Fibroblast of the aortic adventitia (primary cell): ENCODE measurements around the gene PDE3B. TPM values are rescaled to one million over a fixed set of nuclear protein-coding genes. Genes with fewer than 3 reads are reported as not detected.
"Not testable (repeated sequence)": the region's sequence is repeated elsewhere in the genome, so short reads cannot be mapped to it uniquely, and the experiment has no call there.

ENCODE experiments used
- DNase-seq: peaks from one replicate; pipeline ENCODE4 v3.0.0-alpha.2; 2010; ENCODE audit warnings: low read depth
- H3K4me3 ChIP-seq: 2 replicates; pipeline ENCODE4 v1.5.1; 2011; ENCODE audit warnings: low read depth, mild to moderate bottlenecking, control low read depth, low read length, moderate library complexity
- CTCF ChIP-seq: IDR thresholded peaks from 2 replicates; pipeline ENCODE4 v1.5.1; 2011; ENCODE audit warnings: mild to moderate bottlenecking, low read length, control low read depth, inconsistent platforms; ENCODE audit not compliant: insufficient read depth
- total RNA-seq: library from RNA; depleted of rRNA; stranded (reverse); fragments of >200 nt; gene quantifications from 2 replicates; pipeline ENCODE4 v1.2.3, GENCODE V29; 2012; ENCODE audit warnings: low replicate concordance

The PDE3B gene
- total RNA-seq, 1 donor: 2.8 TPM

- no peak for TF ChIP-seq CTCF
- no peak for DNase-seq
- no peak overlapping the region for H3K4me3 ChIP-seq
Observed at GRCh38 chr11:14626650-14627049, 17.0 kb upstream of the PDE3B start.

DNA sequence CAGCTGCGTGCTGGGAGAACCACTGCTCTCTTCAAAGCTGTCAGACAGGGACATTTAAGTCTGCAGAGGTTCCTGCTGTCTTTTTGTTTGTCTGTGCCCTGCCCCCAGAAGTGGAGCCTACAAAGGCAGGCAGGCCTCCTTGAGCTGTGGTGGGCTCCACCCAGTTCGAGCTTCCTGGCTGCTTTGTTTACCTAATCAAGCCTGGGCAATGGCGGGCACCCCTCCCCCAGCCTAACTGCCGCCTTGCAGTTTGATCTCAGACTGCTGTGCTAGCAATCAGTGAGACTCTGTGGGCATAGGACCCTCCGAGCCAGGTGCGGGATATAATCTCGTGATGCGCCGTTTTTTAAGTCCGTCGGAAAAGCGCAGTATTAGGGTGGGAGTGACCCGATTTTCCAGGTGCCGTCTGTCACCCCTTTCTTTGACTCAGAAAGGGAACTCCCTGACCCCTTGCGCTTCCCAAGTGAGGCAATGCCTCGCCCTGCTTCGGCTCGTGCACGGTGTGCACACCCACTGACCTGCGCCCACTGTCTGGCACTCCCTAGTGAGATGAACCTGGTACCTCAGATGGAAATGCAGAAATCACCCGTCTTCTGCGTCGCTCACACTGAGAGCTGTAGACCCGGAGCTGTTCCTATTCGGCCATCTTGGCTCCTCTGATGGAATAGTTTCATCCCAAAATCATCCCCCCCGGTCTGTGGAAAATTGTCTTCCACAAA lies 9.9 kb upstream of the PDE3B start:
- DNase-seq, H3K4me3 ChIP-seq: not testable (repeated sequence)

DNA sequence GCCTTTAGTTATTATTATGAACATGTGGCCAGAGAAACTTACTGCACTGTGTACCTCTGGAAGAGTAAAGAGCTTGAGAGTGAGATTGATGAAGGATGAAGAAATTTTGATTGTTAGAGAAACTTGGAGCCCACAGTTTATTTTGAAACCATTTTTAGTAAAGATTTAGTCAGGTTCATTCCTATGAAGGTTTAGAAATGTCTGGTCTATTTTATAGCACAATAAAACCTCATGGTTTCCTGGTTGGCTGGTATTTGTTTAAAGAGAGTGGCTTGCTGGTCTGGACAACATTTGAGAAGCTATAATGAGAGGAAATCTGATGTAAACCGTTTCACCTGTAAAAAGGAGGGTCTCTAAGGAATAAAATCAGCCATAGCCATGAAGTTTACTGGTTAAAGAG lies 8.8 kb upstream of the PDE3B start:
- TF ChIP-seq CTCF: no peak
- no peak overlapping the region for H3K4me3 ChIP-seq
- DNase-seq: no peak

- no peak for DNase-seq
- H3K4me3 ChIP-seq: no peak overlapping the region
- TF ChIP-seq CTCF: no peak
Observed at GRCh38 chr11:14635546-14635945, 8.1 kb upstream of the PDE3B start.

GRCh38 chr11:14636119-14636518 lies 7.5 kb upstream of the PDE3B start:
- TF ChIP-seq CTCF: no peak
- DNase-seq: no peak
- H3K4me3 ChIP-seq: no peak overlapping the region

DNA sequence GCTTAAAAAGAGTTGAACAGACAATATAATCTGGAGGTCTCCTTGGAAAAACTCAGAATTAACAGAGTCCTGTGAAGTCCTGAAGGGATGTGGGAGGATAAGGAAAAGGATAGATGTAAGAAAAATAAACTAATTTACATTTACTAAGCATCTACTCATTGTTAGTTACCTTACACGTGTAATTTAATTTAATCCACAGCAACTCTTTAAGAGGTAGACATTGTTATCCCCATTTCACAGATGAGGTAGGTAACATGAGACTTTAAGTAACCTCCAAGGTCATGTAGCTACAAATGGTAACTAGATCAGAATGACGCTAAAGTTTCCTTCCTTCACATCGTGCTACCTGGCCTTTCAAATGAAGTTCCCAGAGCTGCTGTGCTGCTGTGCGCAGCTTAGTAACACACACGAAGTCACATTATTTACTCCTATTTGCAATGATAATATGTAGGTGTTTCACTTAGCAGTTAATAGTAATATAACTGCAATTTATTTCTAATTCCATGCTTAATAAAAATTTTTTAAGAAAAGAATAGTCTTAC lies 5.7 kb upstream of the PDE3B start:
- no peak overlapping the region for H3K4me3 ChIP-seq
- DNase-seq: no peak
- TF ChIP-seq CTCF: no peak

DNA sequence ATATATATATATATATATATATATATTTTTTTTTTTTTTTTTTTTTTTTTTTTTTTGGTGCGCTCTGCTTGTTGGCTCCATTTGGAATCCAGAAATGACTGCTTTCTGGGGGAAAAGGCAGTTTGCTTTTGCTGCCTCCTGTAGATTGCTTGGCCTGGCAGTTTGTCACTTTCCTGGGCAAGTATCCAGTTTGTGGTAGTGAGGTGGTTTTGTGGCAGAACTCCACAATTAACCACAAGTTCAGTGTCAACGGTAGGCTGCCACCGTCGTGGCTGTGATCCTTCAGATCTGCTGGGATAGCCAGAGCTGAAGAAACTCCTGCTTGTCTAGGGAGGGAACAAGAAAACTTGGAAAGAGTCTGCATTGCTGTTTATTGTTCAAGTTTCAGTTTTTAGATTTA lies 5.0 kb upstream of the PDE3B start:
- no peak for TF ChIP-seq CTCF
- no peak overlapping the region for H3K4me3 ChIP-seq
- DNase-seq: no peak
